Measurements from ENCODE around the gene TPSAB1. TPM values are rescaled to one million over a fixed set of nuclear protein-coding genes. Genes with fewer than 3 reads are reported as not detected.

The TPSAB1 gene
- total RNA-seq, 1 donor from 2014 or later = not detected

Other genes with a start within 250 kb of the TPSAB1 start
- gene SSTR5, start 168.0 kb upstream of the TPSAB1 start, total RNA-seq = not detected in 2 replicates
- gene C1QTNF8, start 144.5 kb upstream of the TPSAB1 start, total RNA-seq = not detected in 2 replicates
- gene CACNA1H, start 87.6 kb upstream of the TPSAB1 start, total RNA-seq = 21.7 and 30.5 TPM in 2 replicates
- not detected in 2 replicates for gene TPSG1, start 15.4 kb upstream of the TPSAB1 start, total RNA-seq
- gene TPSB2, start 10.5 kb upstream of the TPSAB1 start, total RNA-seq = not detected in 2 replicates
- gene TPSD1, start 15.4 kb downstream of the TPSAB1 start, total RNA-seq = not detected in 2 replicates
- gene UBE2I, start 68.9 kb downstream of the TPSAB1 start, total RNA-seq = 135 and 143 TPM in 2 replicates
- gene BAIAP3, start 92.9 kb downstream of the TPSAB1 start, total RNA-seq = 1.4 and 2.6 TPM in 2 replicates
- gene TSR3, start 111.2 kb downstream of the TPSAB1 start, total RNA-seq = 60.1 and 63.3 TPM in 2 replicates
- 45.5 and 60.5 TPM in 2 replicates for gene GNPTG, start 111.2 kb downstream of the TPSAB1 start, total RNA-seq
- 10.7 and 11.1 TPM in 2 replicates for gene UNKL, start 174.0 kb downstream of the TPSAB1 start, total RNA-seq
- 12.7 and 13.5 TPM in 2 replicates for gene UQCC4, start 180.0 kb downstream of the TPSAB1 start, total RNA-seq
- gene PERCC1, start 190.4 kb downstream of the TPSAB1 start, total RNA-seq = not detected in 2 replicates
- gene CCDC154, start 203.9 kb downstream of the TPSAB1 start, total RNA-seq = 1.4 and 1.5 TPM in 2 replicates
- gene CLCN7, start 234.3 kb downstream of the TPSAB1 start, total RNA-seq = 66.7 and 67.2 TPM in 2 replicates
- gene PTX4, start 248.2 kb downstream of the TPSAB1 start, total RNA-seq = not detected in 2 replicates